Testis (tissue), 2 donors: ENCODE data around the gene MYO7A.

Experiments
- POLR2A ChIP-seq: fragments of 450-650 bp; IDR thresholded peaks from one replicate; pipeline ENCODE4 v1.6.1; 2017; ENCODE audit warnings: antibody characterized with exemption, mild to moderate bottlenecking, moderate library complexity
- TF ChIP-seq, protein P1 (sequence below), 3 experiments: fragments of 450-650 bp in 2 of 3; fragments of 200-600 bp in 1 of 3; sonication (generic) in 1 of 3; IDR thresholded peaks; one replicate each; pipeline ENCODE4 v1.5.1; 2016 to 2019; ENCODE audit warnings: antibody characterized with exemption in 3 of 3, mild to moderate bottlenecking in 2 of 3, moderate library complexity in 1 of 3

DNA sequence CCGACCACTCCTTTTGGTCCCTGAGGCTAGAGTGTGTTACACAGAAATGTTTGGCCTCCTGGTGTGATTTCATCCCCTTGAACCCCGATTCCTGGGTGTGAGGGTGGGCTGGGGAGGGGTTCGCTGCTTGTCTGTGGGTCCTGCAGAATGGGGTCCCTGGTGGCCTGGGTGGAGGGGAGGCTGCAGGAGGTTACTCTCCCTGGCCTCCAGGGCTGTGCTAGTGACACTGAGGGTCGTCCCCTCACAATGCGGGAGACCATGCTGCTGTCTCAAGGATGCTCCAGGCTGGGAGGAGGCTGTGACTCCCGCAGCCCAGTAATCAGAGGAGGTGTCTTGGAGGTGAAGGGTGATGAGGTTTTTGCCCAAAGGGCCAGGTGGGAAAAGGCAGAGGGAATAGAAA is 42.4 kb upstream of the MYO7A start:
- TF ChIP-seq, protein P1, sequence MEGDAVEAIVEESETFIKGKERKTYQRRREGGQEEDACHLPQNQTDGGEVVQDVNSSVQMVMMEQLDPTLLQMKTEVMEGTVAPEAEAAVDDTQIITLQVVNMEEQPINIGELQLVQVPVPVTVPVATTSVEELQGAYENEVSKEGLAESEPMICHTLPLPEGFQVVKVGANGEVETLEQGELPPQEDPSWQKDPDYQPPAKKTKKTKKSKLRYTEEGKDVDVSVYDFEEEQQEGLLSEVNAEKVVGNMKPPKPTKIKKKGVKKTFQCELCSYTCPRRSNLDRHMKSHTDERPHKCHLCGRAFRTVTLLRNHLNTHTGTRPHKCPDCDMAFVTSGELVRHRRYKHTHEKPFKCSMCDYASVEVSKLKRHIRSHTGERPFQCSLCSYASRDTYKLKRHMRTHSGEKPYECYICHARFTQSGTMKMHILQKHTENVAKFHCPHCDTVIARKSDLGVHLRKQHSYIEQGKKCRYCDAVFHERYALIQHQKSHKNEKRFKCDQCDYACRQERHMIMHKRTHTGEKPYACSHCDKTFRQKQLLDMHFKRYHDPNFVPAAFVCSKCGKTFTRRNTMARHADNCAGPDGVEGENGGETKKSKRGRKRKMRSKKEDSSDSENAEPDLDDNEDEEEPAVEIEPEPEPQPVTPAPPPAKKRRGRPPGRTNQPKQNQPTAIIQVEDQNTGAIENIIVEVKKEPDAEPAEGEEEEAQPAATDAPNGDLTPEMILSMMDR (IDR thresholded peaks at IDR 0.05): no peak
- no peak for TF ChIP-seq POLR2A
